LNCAP (cell line): ENCODE measurements around the gene POLRMT.
A peak's percentile ranks its signal among the peaks of the same experiment; 100 is the strongest.

ENCODE experiments used
- TF ChIP-seq, protein P1 (sequence below): fragments of 450-650 bp; IDR thresholded peaks from 2 replicates; pipeline ENCODE4 v1.5.1; 2017; ENCODE audit warnings: mild to moderate bottlenecking

POLRMT gene

DNA sequence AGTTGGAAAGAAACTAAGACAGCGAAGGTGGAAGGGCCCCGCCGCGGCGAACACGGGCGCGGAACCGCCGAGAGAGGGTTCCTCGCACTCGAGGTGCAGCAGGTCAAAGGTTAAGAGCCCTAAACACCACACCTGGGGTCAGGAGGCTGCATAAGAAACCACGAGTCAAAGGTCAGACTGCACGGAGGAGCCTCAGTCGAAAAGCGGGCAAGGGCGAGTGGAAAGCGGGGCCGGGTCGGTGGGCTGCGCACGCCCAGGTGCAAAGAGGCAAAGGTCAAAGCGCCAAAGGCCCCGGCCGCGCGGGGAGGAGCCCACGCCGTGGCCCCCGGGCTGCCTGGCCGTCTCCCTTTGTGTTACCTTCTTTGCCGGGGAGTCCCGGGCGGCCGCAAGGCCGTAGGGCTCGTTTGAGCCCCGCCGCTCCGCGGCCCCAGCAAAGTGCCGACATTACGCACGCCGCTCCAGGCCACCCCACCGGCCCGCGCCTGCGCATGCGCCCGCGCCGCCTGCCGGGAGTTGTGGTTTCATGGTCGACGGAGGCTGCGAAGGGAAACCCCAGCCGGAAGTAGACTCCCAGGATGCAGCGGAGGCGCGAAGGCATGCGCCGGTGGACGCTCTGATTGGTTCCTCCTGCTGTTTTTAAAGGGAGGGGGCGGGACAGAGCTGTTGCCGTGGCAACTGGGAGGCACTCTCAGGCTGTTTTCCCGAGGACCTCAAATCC lies at the start of gene POLRMT:
POLRMT (minus strand) TSS at position 470 of the 718 bp plus-strand sequence; CDS start at position 445, 25 bp downstream.
- TF ChIP-seq, protein P1, sequence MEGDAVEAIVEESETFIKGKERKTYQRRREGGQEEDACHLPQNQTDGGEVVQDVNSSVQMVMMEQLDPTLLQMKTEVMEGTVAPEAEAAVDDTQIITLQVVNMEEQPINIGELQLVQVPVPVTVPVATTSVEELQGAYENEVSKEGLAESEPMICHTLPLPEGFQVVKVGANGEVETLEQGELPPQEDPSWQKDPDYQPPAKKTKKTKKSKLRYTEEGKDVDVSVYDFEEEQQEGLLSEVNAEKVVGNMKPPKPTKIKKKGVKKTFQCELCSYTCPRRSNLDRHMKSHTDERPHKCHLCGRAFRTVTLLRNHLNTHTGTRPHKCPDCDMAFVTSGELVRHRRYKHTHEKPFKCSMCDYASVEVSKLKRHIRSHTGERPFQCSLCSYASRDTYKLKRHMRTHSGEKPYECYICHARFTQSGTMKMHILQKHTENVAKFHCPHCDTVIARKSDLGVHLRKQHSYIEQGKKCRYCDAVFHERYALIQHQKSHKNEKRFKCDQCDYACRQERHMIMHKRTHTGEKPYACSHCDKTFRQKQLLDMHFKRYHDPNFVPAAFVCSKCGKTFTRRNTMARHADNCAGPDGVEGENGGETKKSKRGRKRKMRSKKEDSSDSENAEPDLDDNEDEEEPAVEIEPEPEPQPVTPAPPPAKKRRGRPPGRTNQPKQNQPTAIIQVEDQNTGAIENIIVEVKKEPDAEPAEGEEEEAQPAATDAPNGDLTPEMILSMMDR = no peak

DNA sequence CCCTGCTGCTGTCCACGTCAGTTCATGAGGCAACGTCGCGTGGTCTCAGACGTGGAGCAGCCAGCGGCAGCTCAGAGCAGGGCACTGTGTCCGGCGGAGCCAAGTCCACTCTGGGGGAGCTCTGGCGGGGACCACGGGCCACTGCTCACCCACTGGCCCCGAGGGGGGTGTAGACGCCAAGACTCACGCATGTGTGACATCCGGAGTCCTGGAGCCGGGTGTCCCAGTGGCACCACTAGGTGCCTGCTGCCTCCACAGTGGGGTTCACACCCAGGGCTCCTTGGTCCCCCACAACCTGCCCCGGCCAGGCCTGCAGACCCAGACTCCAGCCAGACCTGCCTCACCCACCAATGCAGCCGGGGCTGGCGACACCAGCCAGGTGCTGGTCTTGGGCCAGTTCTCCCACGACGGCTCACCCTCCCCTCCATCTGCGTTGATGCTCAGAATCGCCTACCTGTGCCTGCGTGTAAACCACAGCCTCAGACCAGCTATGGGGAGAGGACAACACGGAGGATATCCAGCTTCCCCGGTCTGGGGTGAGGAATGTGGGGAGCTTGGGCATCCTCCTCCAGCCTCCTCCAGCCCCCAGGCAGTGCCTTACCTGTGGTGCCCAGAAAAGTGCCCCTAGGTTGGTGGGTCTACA lies 49.5 kb upstream of the POLRMT start:
- TF ChIP-seq, protein P1 = no peak

GRCh38 chr19:681029-682019 lies 48.0 kb upstream of the POLRMT start:
- TF ChIP-seq, protein P1 = no peak

DNA sequence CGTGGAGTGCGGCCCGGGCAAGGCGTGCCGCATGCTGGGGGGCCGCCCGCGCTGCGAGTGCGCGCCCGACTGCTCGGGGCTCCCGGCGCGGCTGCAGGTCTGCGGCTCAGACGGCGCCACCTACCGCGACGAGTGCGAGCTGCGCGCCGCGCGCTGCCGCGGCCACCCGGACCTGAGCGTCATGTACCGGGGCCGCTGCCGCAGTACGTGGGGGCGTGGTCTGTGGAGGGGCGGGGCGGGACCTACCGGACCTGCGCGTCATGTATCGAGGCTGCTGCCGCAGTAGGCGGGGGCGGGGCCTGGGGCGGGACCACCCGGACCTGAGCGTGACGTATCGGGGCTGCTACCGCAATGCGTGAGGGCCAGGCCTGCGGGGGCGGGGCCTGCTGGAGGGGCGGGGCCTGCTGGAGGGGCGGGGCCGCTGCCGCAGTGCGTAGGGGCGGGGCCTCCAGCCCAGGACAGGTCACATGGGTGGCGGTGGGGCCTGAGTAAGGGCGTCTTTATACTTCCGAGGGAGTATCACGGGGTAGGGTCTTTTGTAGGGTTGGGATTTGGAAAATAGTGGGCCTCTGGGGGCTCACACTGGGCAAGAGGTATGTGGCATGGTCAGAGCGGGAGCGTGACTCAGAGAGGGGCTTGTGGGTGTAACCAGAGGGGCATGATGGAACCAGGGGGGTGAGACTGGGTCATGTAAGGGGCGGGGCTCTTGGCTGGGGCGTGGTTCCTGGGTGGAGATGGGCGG lies 47.1 kb upstream of the POLRMT start:
- TF ChIP-seq, protein P1 = peak; percentile 58

GRCh38 chr19:679418-680286 lies 46.3 kb upstream of the POLRMT start:
- TF ChIP-seq, protein P1 = no peak

DNA sequence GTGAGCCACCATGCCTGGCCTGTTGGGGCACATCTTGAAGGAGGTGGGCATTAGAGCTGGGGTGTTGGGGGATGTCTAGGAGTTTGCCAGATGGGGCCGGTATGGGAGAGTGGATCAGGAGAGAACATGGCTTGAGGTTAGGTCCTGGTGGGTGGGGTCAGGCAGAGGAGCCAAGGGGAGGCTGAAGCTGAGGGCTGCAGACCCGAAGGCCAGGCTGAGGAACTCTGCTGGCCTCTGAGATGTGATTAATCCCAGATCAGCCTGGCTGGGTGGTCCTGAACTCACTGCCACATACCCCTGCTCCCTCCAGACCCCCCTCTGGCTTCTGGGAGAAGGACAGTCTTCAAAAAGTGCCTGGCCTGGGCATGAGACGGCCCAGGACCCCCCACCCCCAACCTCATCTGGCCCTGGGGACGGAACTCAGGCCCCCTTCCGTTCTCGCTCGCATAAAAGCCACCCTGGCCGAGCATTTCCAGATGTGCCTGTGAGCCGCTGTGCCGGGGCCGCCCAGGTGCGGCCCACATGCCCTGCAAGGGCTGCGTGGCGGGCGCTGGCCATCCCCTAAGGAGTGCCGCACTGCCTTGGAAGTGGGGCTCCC lies 45.6 kb upstream of the POLRMT start:
- TF ChIP-seq, protein P1 = no peak
